OCI-LY7 (cell line): ENCODE results near the gene SPDYE3.

ENCODE experiments used
- CTCF ChIP-seq: fragments of 200-600 bp; sonication (generic); conservative IDR thresholded peaks from 2 replicates; pipeline ENCODE4 v1.5.1; 2014; ENCODE audit warnings: mild to moderate bottlenecking, antibody characterized with exemption, low read length, moderate library complexity, mixed read lengths
- EZH2phosphoT487 ChIP-seq: fragments of 200-600 bp; sonication (generic); IDR thresholded peaks from 2 replicates; pipeline ENCODE4 v1.6.1; 2018; ENCODE audit warnings: low read depth, borderline replicate concordance, mild to moderate bottlenecking, mixed run types, antibody characterized with exemption, low read length, moderate library complexity, mixed read lengths

GRCh38 chr7:100370746-100371145 is 63.2 kb downstream of the SPDYE3 start:
- no peak for TF ChIP-seq CTCF
- TF ChIP-seq EZH2phosphoT487: no peak
